Large intestine (tissue), 3 donors: ENCODE measurements around the gene CUX1. TPM values are rescaled to one million over a fixed set of nuclear protein-coding genes. Genes with fewer than 3 reads are reported as not detected.
A peak's percentile ranks its signal among the peaks of the same experiment; 100 is the strongest.
"Not testable (repeated sequence)": the region's sequence is repeated elsewhere in the genome, so short reads cannot be mapped to it uniquely, and the experiment has no call there.

Experiments
- DNase-seq, 2 donors: peaks; one replicate each; pipeline versions ENCODE4 v3.0.0 to v3.0.0-alpha.2; 2013
- H3K27ac ChIP-seq: one replicate; pipeline ENCODE4 v1.5.1; 2013; ENCODE audit warnings: low read length
- H3K27me3 ChIP-seq: 2 replicates; pipeline ENCODE4 v1.6.1; 2013; ENCODE audit warnings: low read length; ENCODE audit not compliant: control insufficient read depth, insufficient read depth
- H3K36me3 ChIP-seq: 2 replicates; pipeline ENCODE4 v1.6.1; 2013; ENCODE audit warnings: low read length; ENCODE audit not compliant: control insufficient read depth, insufficient read depth
- H3K4me1 ChIP-seq: one replicate; pipeline ENCODE4 v1.6.1; 2013; ENCODE audit warnings: low read length; ENCODE audit not compliant: control insufficient read depth, insufficient read depth
- H3K4me3 ChIP-seq: one replicate; pipeline ENCODE4 v1.5.1; 2013; ENCODE audit warnings: low read length
- H3K9me3 ChIP-seq: one replicate; pipeline ENCODE4 v1.6.1; 2013; ENCODE audit warnings: mild to moderate bottlenecking, low read depth, low read length, moderate library complexity; ENCODE audit not compliant: control insufficient read depth
- whole genome bisulfite sequencing: methylation state at CpG from one replicate; pipeline ENCODE4 v1.1.5; 2013; ENCODE audit warnings: low lambda C conversion rate; ENCODE audit not compliant: insufficient coverage; 5-methylcytosine and 5-hydroxymethylcytosine counted together
- polyA plus RNA-seq: library from polyadenylated mRNA; unstranded; fragments of 120-200 nt; gene quantifications from one replicate; pipeline ENCODE4 v1.2.1, GENCODE V29; 2013

The CUX1 gene
- polyA plus RNA-seq, 1 donor: 72.9 TPM

DNA sequence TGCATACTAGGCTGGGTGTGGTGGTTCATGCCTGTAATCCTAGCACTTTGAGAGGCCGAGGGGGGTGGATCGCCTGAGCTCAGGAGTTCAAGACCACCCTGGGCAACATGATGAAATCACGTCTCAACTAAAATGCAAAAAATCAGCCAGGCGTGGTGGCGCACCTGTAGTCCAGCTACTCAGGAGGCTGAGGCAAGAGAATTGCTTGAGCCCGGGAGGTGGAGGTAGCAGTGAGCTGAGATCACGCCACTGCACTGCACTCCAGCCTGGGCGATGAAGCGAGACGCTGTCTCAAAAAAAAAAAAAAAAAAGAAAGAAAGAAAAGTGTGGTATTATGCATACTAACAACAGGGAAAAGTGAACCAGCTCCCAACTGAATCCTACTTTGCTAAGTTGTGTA, 19.3 kb upstream of the CUX1 start:
- not testable (repeated sequence) for H3K4me3 ChIP-seq, H3K27ac ChIP-seq, H3K36me3 ChIP-seq, H3K4me1 ChIP-seq, H3K27me3 ChIP-seq, DNase-seq, H3K9me3 ChIP-seq
- no CpG with 5 or more reads among the region's 10 CpGs for WGBS

GRCh38 chr7:101803203-101804087, 14.0 kb upstream of the CUX1 start:
- Histone ChIP-seq H3K27ac (peak overlapping the region; percentile 11), H3K4me3 (no peak overlapping the region), H3K4me1 (peaks cover 20% of the 10 kb centered on the region), H3K9me3 (no peaks in the 10 kb centered on the region), H3K27me3 (peaks cover 16% of the 10 kb centered on the region), H3K36me3 (no peaks in the 10 kb centered on the region)
- peak in 1 of 2 donors; percentile 74 for DNase-seq
- WGBS: 48% methylated on average over 4 of the region's 11 CpGs

DNA sequence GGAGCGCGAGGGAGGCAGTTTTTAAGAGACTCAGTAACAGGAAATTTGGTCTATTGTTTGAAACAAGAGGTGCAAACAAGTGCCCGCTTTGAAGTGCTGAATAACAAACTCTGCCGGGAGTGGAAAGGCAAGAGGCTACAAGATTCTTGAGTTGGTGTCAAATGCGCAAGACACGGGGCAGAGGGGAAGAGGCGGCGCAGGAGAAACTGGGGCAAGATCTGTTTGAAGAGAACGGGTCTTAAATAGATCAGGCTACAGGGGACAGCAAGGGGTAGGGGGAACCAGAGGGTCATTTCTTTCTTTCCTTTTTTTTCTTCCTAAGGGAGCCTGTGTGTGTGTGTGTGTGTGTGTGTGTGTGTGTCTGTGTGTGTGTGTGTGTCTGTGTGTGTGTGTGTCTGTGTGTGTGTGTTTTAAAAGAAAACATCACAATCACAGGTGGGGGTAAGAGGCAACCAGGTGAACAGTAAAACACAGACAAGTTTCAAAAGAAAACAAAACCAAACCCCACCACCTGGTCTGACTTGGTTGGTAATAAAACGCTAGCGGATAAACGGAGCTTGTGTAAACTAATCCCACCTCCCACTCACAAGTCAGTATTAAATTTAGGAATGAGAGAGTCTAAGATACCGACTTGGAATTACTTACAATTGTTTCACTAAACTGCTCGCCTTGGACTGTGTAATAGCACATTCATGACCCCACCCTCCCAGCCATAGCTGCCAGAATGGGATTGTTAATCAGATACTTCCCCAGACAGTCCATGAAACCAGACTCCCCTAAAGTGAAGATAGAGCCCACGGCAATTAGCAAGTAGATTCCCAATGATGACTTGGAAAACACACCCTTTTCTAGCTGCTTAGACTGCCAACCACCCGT, 13.1 kb upstream of the CUX1 start:
- Histone ChIP-seq H3K4me3 (no peak overlapping the region), H3K36me3 (no peaks in the 10 kb centered on the region), H3K9me3 (no peaks in the 10 kb centered on the region), H3K27me3 (peaks cover 16% of the 10 kb centered on the region), H3K4me1 (peaks cover 20% of the 10 kb centered on the region), H3K27ac (no peak overlapping the region)
- WGBS: 4% methylated on average over 4 of the region's 16 CpGs
- peak in 1 of 2 donors; percentile 59 for DNase-seq

- DNase-seq: peak in 1 of 2 donors; percentile 61
- Histone ChIP-seq H3K4me3 (no peak overlapping the region), H3K36me3 (no peaks in the 10 kb centered on the region), H3K27me3 (peaks cover 16% of the 10 kb centered on the region), H3K27ac (no peak overlapping the region), H3K9me3 (no peaks in the 10 kb centered on the region), H3K4me1 (peaks cover 20% of the 10 kb centered on the region)
- 50% methylated on average over 2 of the region's 10 CpGs for WGBS
These were observed 12.5 kb upstream of the CUX1 start for GRCh38 chr7:101804967-101805366.

- no CpG with 5 or more reads among the region's 1 CpG for whole genome bisulfite sequencing
- no peak overlapping the region for H3K27ac ChIP-seq
- no peak overlapping the region for H3K4me3 ChIP-seq
- H3K27me3 ChIP-seq: peaks cover 5% of the 10 kb centered on the region
- no peaks in the 10 kb centered on the region for H3K9me3 ChIP-seq
- DNase-seq: no peak
- H3K4me1 ChIP-seq: peaks cover 3% of the 10 kb centered on the region
- H3K36me3 ChIP-seq: no peaks in the 10 kb centered on the region
These were observed 4.8 kb upstream of the CUX1 start for GRCh38 chr7:101812595-101812994.

GRCh38 chr7:101813402-101814019, 3.9 kb upstream of the CUX1 start:
- 66% methylated on average over 4 of the region's 5 CpGs for WGBS
- H3K36me3 ChIP-seq: no peaks in the 10 kb centered on the region
- peaks cover 3% of the 10 kb centered on the region for H3K4me1 ChIP-seq
- no peaks in the 10 kb centered on the region for H3K9me3 ChIP-seq
- H3K27me3 ChIP-seq: peaks cover 5% of the 10 kb centered on the region
- H3K27ac ChIP-seq: peak overlapping the region; percentile 27
- DNase-seq: no peak
- peak overlapping the region; percentile 32 for H3K4me3 ChIP-seq

DNA sequence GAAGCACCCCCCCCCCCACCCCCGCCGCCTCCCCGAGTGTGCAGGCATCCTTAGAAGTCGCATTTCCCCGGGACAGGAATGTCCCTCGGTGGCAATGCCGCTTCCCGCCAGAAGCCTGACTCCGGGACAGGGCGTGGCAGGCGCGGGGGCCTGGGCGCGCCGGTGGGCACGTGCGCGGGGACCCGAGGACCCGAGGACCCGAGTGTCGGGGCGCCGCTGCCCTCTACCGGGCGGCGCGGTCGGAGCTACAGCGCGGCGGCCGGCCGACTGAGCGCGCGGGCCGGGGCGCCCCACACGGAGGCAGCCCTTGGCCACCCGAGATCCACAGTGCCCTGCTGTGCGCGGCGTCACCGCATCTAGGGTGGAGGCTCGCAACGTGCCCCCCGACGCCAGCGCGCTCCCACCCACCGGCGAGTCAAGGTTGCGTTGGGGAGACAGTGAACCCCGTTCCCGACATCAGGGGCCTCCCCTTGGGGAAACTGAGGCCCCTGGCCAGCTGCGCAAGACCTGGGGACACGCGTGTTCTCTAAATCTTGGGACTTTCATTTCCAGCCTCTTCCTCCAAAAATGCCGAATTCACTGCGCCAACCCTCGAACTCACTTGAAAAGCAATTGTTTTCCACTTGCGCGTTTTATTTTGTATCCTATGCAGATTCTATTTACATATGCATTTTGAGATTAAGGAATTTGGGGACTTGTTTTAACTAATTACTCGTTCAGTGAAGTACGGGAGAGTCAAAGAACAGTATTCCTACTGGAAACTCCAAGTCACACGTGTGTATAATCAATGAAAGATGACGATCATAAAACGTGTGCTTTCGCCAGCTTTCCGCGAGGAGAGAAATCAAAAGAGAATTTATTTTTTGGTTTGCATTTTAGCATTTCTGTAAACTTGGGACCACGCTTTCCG, 3.1 kb upstream of the CUX1 start:
- Histone ChIP-seq H3K27me3 (peaks cover 5% of the 10 kb centered on the region), H3K36me3 (no peaks in the 10 kb centered on the region), H3K4me3 (peak overlapping the region; percentile 85), H3K4me1 (peaks cover 6% of the 10 kb centered on the region), H3K27ac (peak overlapping the region; percentile 89), H3K9me3 (no peaks in the 10 kb centered on the region)
- WGBS: 0% methylated on average over 7 of the region's 74 CpGs
- DNase-seq: peak; percentile 63 to 79

DNA sequence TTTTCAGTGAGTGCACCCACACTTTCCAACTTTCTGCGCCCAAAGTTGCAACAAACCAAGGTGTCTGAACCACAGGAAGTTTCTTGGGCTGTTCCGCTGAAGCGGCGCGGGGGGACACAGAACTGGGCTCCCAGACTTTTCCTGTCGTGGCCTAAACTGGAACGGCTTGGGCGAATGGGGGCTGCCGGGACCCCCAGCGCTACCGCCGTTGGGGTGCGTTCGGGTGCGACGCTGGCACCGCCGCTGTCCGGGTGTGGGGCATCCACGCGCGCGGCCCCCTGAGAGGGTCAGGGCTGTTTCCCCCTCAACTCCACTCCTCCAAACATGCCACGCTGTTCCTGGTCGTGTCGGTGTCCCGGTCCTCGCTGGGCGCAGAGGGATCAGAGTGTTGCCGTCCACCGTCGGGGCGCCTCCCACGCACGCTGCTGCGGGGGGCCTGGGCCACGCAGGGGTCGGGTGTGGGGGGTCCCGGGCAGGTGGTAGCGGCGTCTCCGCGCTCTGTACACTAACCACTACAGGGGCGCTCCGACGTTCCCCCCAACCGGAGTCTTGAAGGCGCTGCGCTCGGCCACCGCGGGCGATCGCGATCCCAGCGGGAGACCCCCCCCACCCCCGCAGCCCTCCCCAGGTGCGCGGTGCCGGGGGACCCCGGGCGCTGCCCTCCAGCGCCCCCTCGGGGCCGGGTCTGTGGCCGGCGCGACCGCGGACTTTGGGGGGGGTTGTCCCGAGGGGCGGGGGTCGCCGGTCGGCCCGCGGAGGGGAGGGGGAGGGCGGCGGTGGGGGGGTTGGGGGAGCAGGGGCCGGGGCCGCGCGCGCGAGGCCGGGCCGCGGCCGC, 2.2 kb upstream of the CUX1 start:
- peak overlapping the region; percentile 85 for H3K4me3 ChIP-seq
- no peaks in the 10 kb centered on the region for H3K36me3 ChIP-seq
- peak in 1 of 2 donors; percentile 66 for DNase-seq
- WGBS: no CpG with 5 or more reads among the region's 89 CpGs
- H3K4me1 ChIP-seq: peaks cover 6% of the 10 kb centered on the region
- H3K27me3 ChIP-seq: peaks cover 5% of the 10 kb centered on the region
- peak overlapping the region; percentile 89 for H3K27ac ChIP-seq
- H3K9me3 ChIP-seq: no peaks in the 10 kb centered on the region
